ENCODE data around the gene LMO7.

DNA sequence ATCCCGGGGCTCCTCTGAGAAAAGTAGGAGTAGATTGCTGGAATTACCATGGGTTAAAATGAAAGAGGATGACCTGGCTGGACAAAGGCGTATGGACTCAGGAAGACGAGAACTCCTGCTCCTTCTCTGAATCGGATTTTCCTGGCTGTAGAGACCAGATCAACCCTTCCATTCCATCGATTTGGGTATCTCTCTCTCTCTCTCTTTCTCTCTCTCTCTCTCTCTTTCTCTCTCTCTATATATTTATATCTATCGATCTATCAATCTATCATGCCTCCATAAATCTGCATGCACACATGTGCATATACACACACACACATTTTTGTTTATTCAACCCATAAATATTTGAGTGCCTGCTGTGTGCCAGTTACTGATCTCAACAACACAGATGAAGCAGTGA lies 234.9 kb downstream of the LMO7 start:
- TF ChIP-seq POLR2A (IDR thresholded peaks at IDR 0.05) (no peak), POLR2AphosphoS5 (IDR thresholded peaks at IDR 0.05) (no peak)

Data from spleen (tissue), 3 donors.